ENCODE measurements around the gene TMEM151B.
"Not testable (repeated sequence)": the region's sequence is repeated elsewhere in the genome, so short reads cannot be mapped to it uniquely, and the experiment has no call there.

TMEM151B gene

GRCh38 chr6:44309092-44309491 lies 38.8 kb downstream of the TMEM151B start:
- no peak for DNase-seq

GRCh38 chr6:44309631-44310030 lies 39.4 kb downstream of the TMEM151B start:
- DNase-seq: no peak

DNA sequence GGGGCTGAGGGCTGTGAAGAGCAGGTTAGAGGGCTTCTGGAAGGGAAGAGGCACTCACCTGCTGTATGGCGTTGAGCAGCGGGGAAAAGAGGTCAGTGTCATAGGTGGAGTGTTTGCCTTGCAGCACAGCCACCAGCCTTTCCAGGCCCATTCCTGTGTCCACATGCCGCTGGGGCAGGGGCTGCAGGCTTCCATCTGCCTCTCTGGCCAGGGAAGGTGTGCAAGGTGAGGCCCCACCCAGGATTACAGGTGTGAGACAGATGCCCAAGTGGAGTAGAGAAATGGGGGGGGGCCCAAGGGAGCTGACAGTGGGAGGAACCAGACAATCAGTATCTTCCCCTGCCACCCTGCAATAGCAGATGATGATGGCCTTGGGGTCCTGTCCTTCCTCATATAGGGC lies 40.0 kb downstream of the TMEM151B start:
- no peak for DNase-seq

- DNase-seq: no peak
These were observed 41.1 kb downstream of the TMEM151B start for GRCh38 chr6:44311304-44311703.

GRCh38 chr6:44311767-44312166 lies 41.5 kb downstream of the TMEM151B start:
- no peak for DNase-seq

DNA sequence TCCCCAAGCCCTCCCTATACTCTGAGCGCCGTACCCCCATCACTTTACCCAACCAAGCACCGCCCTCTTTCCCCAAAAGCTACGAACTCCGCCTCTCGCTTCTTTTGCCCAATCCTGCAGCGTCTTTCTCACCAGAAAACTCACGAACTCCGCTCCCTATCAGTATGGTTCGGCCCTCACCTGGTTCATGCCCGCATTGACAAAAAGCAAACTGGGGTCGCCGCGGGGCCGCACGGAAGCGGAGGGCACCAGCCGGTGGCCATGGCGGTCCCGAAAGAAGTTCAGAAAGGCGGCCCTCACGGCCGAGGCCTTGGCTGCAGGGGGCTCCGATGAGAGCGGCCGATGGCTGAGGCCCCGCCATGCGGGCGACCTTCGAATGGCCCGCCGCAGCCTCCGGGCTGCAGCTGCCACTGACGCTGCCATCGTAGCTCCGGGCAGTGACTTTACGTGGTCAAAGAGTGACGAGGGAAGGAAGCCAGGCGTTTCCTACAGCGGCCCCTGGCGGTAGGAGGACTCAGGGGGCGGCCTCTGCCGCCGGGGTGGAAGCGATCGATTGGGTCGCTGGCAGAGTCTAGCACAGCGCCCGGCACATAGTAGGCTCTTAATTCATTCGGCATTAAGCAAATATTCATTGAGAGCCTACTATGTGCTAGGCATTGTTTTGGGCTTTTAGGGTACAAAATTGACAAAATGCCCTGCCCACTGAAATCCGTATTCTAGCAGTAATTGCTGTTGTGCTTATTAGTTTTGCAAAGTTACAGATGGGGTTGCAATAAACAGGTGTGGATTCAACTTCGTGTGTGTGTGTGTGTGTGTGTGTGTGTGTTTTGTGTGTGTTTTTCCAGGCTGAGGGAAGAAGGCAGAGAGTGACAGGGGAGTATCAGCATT lies 42.9 kb downstream of the TMEM151B start, which contains the start of gene AARS2:
TSS of gene AARS2 (minus strand) at position 447 of the 888 bp plus-strand sequence. CDS start at position 423, 24 bp downstream.
- DNase-seq: peak; percentile 77

- not testable (repeated sequence) for DNase-seq
These were observed 44.4 kb downstream of the TMEM151B start for GRCh38 chr6:44314657-44315056.

DNA sequence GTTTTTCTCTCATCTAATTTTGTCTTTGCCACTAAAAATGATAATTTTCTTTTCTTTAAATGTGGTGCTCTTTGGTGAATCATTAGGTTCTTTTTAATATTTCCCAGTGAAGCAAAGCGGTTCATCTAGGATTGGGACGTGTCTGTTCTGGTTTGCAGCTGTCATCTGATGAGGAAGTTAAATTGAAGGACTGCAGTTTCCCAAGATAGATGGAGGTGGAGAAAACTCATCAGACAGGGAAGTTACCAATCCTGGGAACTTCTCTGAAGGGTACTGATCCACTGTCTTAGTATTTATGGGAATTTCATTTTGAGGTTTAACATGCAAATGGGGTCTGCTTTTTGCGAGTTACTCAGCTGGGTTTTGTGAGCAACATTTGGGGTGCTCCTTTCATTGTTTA lies 45.3 kb downstream of the TMEM151B start:
- DNase-seq: no peak

- no peak for DNase-seq
These were observed 45.7 kb downstream of the TMEM151B start for GRCh38 chr6:44315951-44316350.

GRCh38 chr6:44316481-44316880 lies 46.2 kb downstream of the TMEM151B start:
- no peak for DNase-seq

DNA sequence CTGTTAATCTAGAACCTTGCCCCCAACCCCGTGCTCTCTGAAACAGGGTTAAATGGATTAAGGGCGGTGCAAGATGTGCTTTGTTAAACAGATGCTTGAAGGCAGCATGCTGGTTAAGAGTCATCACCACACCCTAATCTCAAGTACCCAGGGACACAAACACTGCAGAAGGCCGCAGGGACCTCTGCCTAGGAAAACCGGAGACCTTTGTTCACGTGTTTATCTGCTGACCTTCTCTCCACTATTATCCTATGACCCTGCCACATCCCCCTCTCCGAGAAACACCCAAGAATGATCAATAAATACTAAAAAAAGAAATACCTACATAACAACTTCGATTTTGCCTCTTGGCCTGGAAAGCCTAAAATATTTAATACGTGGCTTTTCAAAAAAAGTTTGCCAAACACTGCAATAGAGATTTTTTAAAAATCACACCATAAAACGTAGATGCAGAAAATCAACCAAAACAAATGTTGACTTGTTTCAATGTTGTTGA lies 46.9 kb downstream of the TMEM151B start:
- not testable (repeated sequence) for DNase-seq

GRCh38 chr6:44321210-44321609 lies 51.0 kb downstream of the TMEM151B start:
- no peak for DNase-seq

- no peak for DNase-seq
These were observed 56.8 kb downstream of the TMEM151B start for GRCh38 chr6:44327096-44327495.

DNA sequence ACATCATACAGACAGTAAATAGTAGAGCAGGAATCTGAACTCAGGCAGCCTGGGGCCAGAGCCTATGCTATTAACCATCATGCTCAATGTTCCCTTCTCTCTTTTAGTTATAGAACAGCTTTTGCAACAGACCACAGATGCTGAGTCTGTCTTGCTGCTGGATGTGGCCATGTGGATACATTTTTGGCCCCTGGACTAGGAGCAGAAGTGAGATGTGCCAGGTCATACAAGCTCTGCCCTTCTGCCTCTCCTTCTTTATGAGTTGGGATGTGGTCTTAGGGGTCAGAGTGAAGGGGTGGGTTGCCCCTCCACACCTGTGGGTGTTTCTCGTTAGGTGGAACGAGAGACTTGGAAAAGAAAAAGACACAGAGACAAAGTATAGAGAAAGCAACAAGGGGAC lies 57.5 kb downstream of the TMEM151B start:
- no peak for DNase-seq

DNA sequence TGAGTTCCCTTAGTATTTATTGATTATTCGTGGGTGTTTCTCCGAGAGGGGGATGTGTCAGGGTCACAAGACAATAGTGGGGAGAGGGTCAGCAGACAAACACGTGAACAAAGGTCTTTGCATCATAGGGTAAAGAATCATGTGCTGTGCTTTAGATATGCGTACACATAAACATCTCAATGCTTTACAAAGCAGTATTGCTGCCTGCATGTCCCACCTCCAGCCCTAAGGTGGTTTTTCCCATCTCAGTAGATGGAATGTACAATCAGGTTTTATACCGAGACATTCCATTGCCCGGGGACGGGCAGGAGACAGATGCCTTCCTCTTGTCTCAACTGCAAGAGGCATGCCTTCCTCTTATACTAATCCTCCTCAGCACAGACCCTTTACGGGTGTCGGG lies 58.0 kb downstream of the TMEM151B start:
- DNase-seq: not testable (repeated sequence)

- no peak for DNase-seq
These were observed 59.6 kb downstream of the TMEM151B start for GRCh38 chr6:44329858-44330257.

DNA sequence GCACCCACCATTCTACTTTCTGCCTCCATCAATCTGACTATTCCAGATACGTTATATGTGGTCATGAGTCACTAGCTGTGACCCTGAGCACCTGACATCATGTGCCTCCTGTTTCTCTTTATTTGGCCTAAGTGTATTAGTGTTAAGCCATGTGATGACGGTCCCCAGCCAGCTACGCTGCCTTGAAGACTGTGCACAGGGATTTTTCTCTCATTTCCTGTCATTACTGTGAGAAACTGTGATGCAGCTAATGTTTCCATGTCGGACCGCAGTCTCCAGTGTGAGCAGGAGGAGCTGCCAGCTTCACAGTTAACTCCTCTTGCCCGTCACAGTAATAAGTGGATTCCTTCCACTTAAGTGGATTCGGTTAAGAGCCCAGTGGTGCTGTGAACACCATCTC lies 62.3 kb downstream of the TMEM151B start:
- DNase-seq: no peak

- DNase-seq: no peak
These were observed 63.1 kb downstream of the TMEM151B start for GRCh38 chr6:44333273-44333919.

- no peak for DNase-seq
These were observed 63.7 kb downstream of the TMEM151B start for GRCh38 chr6:44333942-44334341.

GRCh38 chr6:44335631-44336030 lies 65.4 kb downstream of the TMEM151B start:
- no peak for DNase-seq

GRCh38 chr6:44338228-44339122 lies 68.2 kb downstream of the TMEM151B start:
- DNase-seq: peak; percentile 18

GRCh38 chr6:44339301-44339700 lies 69.1 kb downstream of the TMEM151B start:
- DNase-seq: no peak
